GM18861 (cell line): ENCODE measurements around the gene MFAP3.

Experiments used
- ATAC-seq: cut with Tn5 transposase; IDR thresholded peaks from one replicate; pipeline ENCODE4 v1.9.1; 2021; ENCODE audit not compliant: unreplicated experiment

The MFAP3 gene

GRCh38 chr5:154090656-154091055, 51.9 kb downstream of the MFAP3 start:
- ATAC-seq, result no peak

GRCh38 chr5:154092356-154093141, 53.8 kb downstream of the MFAP3 start:
- ATAC-seq, result no peak

GRCh38 chr5:154093142-154093532, 54.4 kb downstream of the MFAP3 start:
- no peak for ATAC-seq

- ATAC-seq, result no peak
Observed at GRCh38 chr5:154095904-154096303, 57.1 kb downstream of the MFAP3 start.

- ATAC-seq, result no peak
Observed at GRCh38 chr5:154097031-154097430, 58.3 kb downstream of the MFAP3 start.

- no peak for ATAC-seq
Observed at GRCh38 chr5:154098465-154098864, 59.7 kb downstream of the MFAP3 start.

GRCh38 chr5:154101184-154101583, 62.4 kb downstream of the MFAP3 start:
- no peak for ATAC-seq

GRCh38 chr5:154103233-154103632, 64.5 kb downstream of the MFAP3 start:
- no peak for ATAC-seq
